ENCODE measurements around the gene TMEM120B. TPM values are rescaled to one million over a fixed set of nuclear protein-coding genes. Genes with fewer than 3 reads are reported as not detected.

Gene TMEM120B
- total and polyA plus RNA-seq, 2 of the 13 experiments (the other 11 are each of a cell fraction or from before 2014, with no cell fraction given): 7.1 to 12.9 TPM

GRCh38 chr12:121749267-121749666 is 36.7 kb downstream of the TMEM120B start (continued):
- 0 out of 2 replicates have a peak, but pooled peaks have one; percentile 56 for TF ChIP-seq DZIP1 (CRISPR knock-in tag; IDR thresholded peaks at IDR 0.05)
- no peak for TF ChIP-seq CBX1 (IDR thresholded peaks at IDR 0.05; ENCODE audit: low read depth)
- TF ChIP-seq, protein P1, sequence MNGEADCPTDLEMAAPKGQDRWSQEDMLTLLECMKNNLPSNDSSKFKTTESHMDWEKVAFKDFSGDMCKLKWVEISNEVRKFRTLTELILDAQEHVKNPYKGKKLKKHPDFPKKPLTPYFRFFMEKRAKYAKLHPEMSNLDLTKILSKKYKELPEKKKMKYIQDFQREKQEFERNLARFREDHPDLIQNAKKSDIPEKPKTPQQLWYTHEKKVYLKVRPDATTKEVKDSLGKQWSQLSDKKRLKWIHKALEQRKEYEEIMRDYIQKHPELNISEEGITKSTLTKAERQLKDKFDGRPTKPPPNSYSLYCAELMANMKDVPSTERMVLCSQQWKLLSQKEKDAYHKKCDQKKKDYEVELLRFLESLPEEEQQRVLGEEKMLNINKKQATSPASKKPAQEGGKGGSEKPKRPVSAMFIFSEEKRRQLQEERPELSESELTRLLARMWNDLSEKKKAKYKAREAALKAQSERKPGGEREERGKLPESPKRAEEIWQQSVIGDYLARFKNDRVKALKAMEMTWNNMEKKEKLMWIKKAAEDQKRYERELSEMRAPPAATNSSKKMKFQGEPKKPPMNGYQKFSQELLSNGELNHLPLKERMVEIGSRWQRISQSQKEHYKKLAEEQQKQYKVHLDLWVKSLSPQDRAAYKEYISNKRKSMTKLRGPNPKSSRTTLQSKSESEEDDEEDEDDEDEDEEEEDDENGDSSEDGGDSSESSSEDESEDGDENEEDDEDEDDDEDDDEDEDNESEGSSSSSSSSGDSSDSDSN (CRISPR knock-in tag; IDR thresholded peaks at IDR 0.05): no peak
- peak; percentile 1 for TF ChIP-seq ASH2L (IDR thresholded peaks at IDR 0.05; ENCODE audit: insufficient read length, low read depth, low read length)
- TF ChIP-seq, protein P2, sequence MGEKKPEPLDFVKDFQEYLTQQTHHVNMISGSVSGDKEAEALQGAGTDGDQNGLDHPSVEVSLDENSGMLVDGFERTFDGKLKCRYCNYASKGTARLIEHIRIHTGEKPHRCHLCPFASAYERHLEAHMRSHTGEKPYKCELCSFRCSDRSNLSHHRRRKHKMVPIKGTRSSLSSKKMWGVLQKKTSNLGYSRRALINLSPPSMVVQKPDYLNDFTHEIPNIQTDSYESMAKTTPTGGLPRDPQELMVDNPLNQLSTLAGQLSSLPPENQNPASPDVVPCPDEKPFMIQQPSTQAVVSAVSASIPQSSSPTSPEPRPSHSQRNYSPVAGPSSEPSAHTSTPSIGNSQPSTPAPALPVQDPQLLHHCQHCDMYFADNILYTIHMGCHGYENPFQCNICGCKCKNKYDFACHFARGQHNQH (CRISPR knock-in tag; IDR thresholded peaks at IDR 0.05): 0 out of 2 replicates have a peak, but pooled peaks have one; percentile 4
- no peak for TF ChIP-seq RCOR2 (CRISPR knock-in tag; IDR thresholded peaks at IDR 0.05)
- no peak for TF ChIP-seq GATAD2A (CRISPR knock-in tag; IDR thresholded peaks at IDR 0.05)
- no peak for TF ChIP-seq NR3C1 (CRISPR knock-in tag; IDR thresholded peaks at IDR 0.05)
- no peak for TF ChIP-seq ZC3H13 (CRISPR knock-in tag; IDR thresholded peaks at IDR 0.05)
- TF ChIP-seq ZNF263 (CRISPR knock-in tag; IDR thresholded peaks at IDR 0.05): peak; percentile 16; the same call in 1 of the 2 replicates
- 0 out of 2 replicates have a peak, but pooled peaks have one; percentile 3 for TF ChIP-seq KDM6A (CRISPR knock-in tag; IDR thresholded peaks at IDR 0.05; ENCODE audit: low read depth)
- TF ChIP-seq NFKBIZ (CRISPR knock-in tag; IDR thresholded peaks at IDR 0.05): 0 out of 2 replicates have a peak, but pooled peaks have one; percentile 8
- TF ChIP-seq ZNF501 (CRISPR knock-in tag; IDR thresholded peaks at IDR 0.05): no peak
- no peak for TF ChIP-seq AKNA (CRISPR knock-in tag; IDR thresholded peaks at IDR 0.05; ENCODE audit: borderline replicate concordance)
- TF ChIP-seq, protein P3, sequence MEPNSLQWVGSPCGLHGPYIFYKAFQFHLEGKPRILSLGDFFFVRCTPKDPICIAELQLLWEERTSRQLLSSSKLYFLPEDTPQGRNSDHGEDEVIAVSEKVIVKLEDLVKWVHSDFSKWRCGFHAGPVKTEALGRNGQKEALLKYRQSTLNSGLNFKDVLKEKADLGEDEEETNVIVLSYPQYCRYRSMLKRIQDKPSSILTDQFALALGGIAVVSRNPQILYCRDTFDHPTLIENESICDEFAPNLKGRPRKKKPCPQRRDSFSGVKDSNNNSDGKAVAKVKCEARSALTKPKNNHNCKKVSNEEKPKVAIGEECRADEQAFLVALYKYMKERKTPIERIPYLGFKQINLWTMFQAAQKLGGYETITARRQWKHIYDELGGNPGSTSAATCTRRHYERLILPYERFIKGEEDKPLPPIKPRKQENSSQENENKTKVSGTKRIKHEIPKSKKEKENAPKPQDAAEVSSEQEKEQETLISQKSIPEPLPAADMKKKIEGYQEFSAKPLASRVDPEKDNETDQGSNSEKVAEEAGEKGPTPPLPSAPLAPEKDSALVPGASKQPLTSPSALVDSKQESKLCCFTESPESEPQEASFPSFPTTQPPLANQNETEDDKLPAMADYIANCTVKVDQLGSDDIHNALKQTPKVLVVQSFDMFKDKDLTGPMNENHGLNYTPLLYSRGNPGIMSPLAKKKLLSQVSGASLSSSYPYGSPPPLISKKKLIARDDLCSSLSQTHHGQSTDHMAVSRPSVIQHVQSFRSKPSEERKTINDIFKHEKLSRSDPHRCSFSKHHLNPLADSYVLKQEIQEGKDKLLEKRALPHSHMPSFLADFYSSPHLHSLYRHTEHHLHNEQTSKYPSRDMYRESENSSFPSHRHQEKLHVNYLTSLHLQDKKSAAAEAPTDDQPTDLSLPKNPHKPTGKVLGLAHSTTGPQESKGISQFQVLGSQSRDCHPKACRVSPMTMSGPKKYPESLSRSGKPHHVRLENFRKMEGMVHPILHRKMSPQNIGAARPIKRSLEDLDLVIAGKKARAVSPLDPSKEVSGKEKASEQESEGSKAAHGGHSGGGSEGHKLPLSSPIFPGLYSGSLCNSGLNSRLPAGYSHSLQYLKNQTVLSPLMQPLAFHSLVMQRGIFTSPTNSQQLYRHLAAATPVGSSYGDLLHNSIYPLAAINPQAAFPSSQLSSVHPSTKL (CRISPR knock-in tag; IDR thresholded peaks at IDR 0.05): peak; percentile 3; the same call in 1 of the 2 replicates
